DMS79 treated with DMSO at 0.1 percent for 48 hours (cell line): ENCODE measurements around the gene SLC25A1.

Experiments
- DNase-seq: peaks from one replicate; lab custom pipeline; 2025; lab: John Stamatoyannopoulos, UW

SLC25A1 gene

DNA sequence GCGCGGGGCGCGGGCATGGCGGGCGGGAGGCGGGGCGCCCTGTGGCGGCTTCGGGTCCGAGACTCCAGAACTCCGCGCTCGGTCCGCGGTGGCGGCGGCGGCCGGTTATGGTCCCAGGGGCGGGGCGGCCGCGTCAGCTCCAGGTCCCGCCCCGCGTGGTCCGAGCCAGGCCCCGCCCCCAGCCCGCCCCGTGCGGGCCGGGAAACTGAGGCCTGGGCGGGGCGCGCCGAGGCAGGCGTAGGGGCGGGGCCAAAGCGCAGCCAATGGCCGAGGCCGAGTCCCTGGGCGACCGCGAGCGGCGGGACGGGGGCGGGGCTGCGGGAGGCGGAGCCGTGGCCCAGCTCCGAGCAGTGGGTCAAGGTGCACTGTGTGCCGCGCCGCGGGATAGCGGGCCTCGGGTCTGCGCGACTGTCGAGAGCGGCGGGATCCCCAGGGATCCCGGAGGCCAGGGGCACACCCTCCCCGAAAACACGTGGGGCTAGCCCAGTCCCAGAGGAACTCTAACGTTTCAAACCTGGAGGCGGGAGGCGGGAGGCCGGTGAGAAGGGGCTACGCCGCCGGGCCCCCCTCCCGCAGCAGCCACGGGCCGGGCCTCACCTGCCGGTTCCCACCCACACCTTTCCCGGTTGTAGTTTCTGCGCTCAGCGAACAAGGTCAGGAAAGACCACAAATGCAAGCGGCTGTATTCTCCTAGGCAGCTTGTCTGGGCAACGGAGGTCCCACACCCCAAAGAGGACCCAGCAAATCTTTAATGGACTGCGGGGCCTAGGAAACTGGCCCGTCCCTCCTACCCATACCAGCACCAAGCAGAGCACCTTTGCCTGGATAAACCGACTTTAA is at the start of gene SLC25A1:
TSS of gene SLC25A1 (minus strand) at position 80 of the 840 bp plus-strand sequence. CDS start at position 17, 63 bp downstream.
- peak; percentile 25 for DNase-seq

DNA sequence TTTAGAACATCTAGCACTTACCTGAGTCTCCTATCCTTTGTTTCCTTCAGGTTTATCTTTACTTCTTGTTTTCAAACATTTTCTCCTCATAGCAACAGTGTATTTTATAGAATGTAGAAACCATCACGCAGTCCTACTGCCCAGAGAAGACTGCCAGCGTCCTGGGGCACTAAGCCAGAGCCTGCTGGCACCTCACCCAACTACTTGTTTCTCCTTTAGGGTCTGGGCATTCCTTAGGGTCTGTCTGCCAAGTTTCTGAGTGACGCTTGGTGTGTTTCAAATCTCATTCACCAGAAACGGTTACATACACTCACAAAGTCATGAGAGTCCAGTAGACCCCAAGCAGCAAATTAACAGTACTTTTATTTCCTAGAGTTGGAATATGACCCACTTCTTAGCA is 49.6 kb upstream of the SLC25A1 start:
- no peak for DNase-seq

DNA sequence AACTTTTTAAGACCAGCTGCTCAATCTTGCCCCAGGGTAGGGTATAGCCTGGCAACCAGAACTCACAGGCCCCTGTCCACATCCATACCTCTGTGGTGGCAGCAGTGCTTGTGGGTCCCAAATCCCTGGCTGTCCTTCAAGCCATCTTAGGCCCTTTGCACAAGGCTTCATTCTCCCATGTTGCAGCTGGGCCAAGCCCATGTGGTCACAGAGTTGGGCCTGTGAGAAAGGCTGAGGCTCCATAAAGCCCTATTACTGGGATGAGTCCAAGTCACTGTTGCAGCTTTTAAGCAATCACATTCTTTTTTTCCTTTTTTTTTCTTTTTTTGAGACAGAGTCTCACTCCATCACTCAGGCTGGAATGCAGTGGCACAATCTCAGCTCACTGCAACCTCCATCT is 47.9 kb upstream of the SLC25A1 start:
- no peak for DNase-seq

- no peak for DNase-seq
These were observed 47.0 kb upstream of the SLC25A1 start for GRCh38 chr22:19225560-19225959.

GRCh38 chr22:19224985-19225384 is 46.4 kb upstream of the SLC25A1 start:
- no peak for DNase-seq

GRCh38 chr22:19224557-19224956 is 46.0 kb upstream of the SLC25A1 start:
- DNase-seq = no peak

GRCh38 chr22:19223617-19224016 is 45.1 kb upstream of the SLC25A1 start:
- DNase-seq = peak; percentile 63

- DNase-seq = no peak
These were observed 44.6 kb upstream of the SLC25A1 start for GRCh38 chr22:19223110-19223509.

DNA sequence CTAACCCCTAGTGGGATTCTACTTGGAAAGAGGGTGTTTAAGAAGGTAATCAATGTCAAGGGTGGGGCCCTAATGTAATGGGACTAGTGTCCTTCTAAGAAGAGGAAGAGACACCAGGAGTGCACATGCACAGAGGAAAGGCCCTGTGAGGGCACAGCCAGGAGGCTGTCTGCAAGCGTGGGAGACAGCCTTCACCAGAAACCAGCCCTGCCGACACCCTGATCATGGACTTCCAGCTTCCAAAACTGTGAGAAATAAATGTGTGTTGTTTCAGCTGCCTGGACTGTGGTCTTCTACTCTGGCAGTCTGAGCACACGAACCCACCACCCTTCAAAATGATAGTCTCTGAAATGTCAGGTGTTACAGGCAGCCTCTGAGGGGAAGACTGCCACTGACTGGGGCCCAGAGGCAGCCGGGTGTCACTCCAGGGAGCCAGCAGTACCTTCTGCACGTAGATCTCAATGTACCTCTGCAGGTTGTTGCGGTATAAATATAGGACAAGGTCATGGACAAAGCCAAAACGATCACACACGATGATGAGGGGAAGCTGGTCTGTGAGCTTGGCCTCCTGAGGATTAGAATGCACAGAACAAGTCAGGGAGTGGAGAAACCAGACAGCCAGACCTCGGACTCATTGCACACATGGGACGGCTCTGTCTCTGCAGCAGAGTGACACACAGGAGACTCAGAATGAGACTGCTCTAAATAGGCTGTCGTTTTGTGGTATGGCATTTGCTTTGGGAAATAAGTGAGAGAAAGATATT is 43.9 kb upstream of the SLC25A1 start:
- DNase-seq = no peak

- no peak for DNase-seq
These were observed 42.3 kb upstream of the SLC25A1 start for GRCh38 chr22:19220867-19221266.

- DNase-seq = no peak
These were observed 40.2 kb upstream of the SLC25A1 start for GRCh38 chr22:19218541-19219233.

GRCh38 chr22:19216579-19216978 is 38.0 kb upstream of the SLC25A1 start:
- DNase-seq = no peak

- no peak for DNase-seq
These were observed 36.8 kb upstream of the SLC25A1 start for GRCh38 chr22:19215360-19215759.

DNA sequence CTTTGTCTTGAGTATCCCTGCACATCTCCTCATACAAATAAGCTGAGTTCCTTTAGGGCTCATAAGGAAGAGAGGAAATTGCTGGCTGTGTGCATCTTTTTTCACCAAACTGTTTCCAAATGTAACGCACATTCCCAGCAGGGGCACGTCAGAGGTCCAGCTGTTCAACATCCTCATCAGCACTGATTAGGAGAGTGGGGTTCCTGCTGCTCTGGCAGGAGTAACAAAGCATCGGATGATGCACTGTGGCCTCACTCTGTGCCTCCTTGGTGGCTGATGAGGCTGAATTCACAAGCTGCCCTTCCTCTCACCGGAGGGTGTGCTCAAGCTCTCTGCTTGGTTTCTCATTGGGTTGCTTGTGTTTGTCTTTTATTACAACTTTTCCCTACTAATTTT is 35.5 kb upstream of the SLC25A1 start:
- DNase-seq = no peak

- DNase-seq = no peak
These were observed 35.0 kb upstream of the SLC25A1 start for GRCh38 chr22:19213442-19214077.

GRCh38 chr22:19213001-19213400 is 34.5 kb upstream of the SLC25A1 start:
- no peak for DNase-seq

- no peak for DNase-seq
These were observed 33.9 kb upstream of the SLC25A1 start for GRCh38 chr22:19212302-19212870.

- DNase-seq = no peak
These were observed 31.7 kb upstream of the SLC25A1 start for GRCh38 chr22:19210188-19210587.

- no peak for DNase-seq
These were observed 29.8 kb upstream of the SLC25A1 start for GRCh38 chr22:19208287-19208847.

DNA sequence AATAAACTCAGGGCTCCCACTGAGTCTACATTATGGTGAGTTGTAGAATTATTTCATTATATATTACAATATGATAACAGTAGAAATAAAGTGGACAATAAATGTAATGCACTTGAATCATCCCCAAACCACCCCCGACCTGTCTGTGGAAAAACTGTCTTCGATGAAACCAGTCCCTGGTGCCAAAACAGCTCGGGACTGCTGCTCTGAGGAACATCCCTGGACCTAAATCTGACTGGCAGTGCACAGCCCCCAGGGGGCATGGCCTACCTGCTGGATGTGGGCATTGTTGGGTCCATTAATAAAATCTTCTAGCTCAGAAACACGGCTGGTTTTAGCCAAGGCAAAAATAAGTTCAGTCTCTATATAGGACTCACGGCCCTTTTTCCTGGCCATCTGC is 29.3 kb upstream of the SLC25A1 start:
- no peak for DNase-seq

GRCh38 chr22:19207401-19207808 is 28.9 kb upstream of the SLC25A1 start:
- no peak for DNase-seq
